Activated CD8-positive, alpha-beta T cell treated with anti-CD3 and anti-CD28 coated beads for 36 hours (primary cell): ENCODE measurements around the gene NUDT14. TPM values are rescaled to one million over a fixed set of nuclear protein-coding genes. Genes with fewer than 3 reads are reported as not detected.

Experiments
- ATAC-seq: fragments of 200-7000 bp; cut with Tn5 transposase; one replicate; pipeline ENCODE4 v1.10.0; 2021; ENCODE audit warnings: mild to moderate bottlenecking, moderate library complexity
- CTCF ChIA-PET: fragments of 350-600 bp; sonication (Branson Sonifier 250); formaldehyde crosslinking; loops from one replicate; lab custom pipeline; 2021; ENCODE audit warnings: antibody characterized with exemption; lab: Charles Lee
- POLR2A ChIA-PET: fragments of 350-600 bp; sonication (Branson Sonifier 250); formaldehyde crosslinking; loops from one replicate; lab custom pipeline; 2021; ENCODE audit warnings: antibody characterized with exemption; lab: Charles Lee
- DNase-seq: peaks from one replicate; pipeline ENCODE4 v3.0.0-alpha.2; 2020
- H3K27ac Mint-ChIP-seq: one replicate; pipeline ENCODE4 v1.8.0; 2021; ENCODE audit warnings: mild to moderate bottlenecking, mixed read lengths
- H3K27me3 Mint-ChIP-seq: one replicate; pipeline ENCODE4 v1.8.0; 2021; ENCODE audit warnings: mixed read lengths
- H3K36me3 Mint-ChIP-seq: one replicate; pipeline ENCODE4 v1.8.0; 2021; ENCODE audit warnings: low read depth, mixed read lengths
- H3K4me1 Mint-ChIP-seq: one replicate; pipeline ENCODE4 v1.8.0; 2021; ENCODE audit warnings: low read depth, mixed read lengths
- H3K4me3 Mint-ChIP-seq: one replicate; pipeline ENCODE4 v1.8.0; 2021; ENCODE audit warnings: mild to moderate bottlenecking, moderate library complexity, mixed read lengths
- H3K9me3 Mint-ChIP-seq: one replicate; pipeline ENCODE4 v1.8.0; 2021; ENCODE audit warnings: mixed read lengths
- intact Hi-C: fragments of 100-400 bp; cut with micrococcal nuclease; formaldehyde crosslinking; loops from one replicate; pipeline ENCODE4 v1.10.0; 2022
- total RNA-seq, 2 experiments: library from RNA; stranded (reverse); gene quantifications; one replicate each; pipeline ENCODE4 v1.2.3, GENCODE V29; 2021
- TF ChIP-seq, protein P1 (sequence below): fragments of 200-600 bp; IDR thresholded peaks from one replicate; pipeline ENCODE4 v1.8.0; 2022; ENCODE audit warnings: antibody characterized with exemption, mild to moderate bottlenecking

Gene NUDT14
- total RNA-seq, 2 experiments from 2014 or later = 9.3 to 9.7 TPM

- intact Hi-C loops = no loop called here
- H3K27me3 Mint-ChIP-seq = no peaks in the 10 kb centered on the region
- ChIA-PET POLR2A (no interaction called here), CTCF (no interaction called here)
- H3K4me1 Mint-ChIP-seq = no peaks in the 10 kb centered on the region
- H3K36me3 Mint-ChIP-seq = no peaks in the 10 kb centered on the region
- peaks cover 4% of the 10 kb centered on the region for H3K9me3 Mint-ChIP-seq
- H3K27ac Mint-ChIP-seq = no peak overlapping the region
- TF ChIP-seq, protein P1, sequence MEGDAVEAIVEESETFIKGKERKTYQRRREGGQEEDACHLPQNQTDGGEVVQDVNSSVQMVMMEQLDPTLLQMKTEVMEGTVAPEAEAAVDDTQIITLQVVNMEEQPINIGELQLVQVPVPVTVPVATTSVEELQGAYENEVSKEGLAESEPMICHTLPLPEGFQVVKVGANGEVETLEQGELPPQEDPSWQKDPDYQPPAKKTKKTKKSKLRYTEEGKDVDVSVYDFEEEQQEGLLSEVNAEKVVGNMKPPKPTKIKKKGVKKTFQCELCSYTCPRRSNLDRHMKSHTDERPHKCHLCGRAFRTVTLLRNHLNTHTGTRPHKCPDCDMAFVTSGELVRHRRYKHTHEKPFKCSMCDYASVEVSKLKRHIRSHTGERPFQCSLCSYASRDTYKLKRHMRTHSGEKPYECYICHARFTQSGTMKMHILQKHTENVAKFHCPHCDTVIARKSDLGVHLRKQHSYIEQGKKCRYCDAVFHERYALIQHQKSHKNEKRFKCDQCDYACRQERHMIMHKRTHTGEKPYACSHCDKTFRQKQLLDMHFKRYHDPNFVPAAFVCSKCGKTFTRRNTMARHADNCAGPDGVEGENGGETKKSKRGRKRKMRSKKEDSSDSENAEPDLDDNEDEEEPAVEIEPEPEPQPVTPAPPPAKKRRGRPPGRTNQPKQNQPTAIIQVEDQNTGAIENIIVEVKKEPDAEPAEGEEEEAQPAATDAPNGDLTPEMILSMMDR = no peak
- ATAC-seq = no peak
- H3K4me3 Mint-ChIP-seq = no peak overlapping the region
- DNase-seq = no peak
Measured at GRCh38 chr14:105143451-105144025, 37.6 kb downstream of the NUDT14 start.

DNA sequence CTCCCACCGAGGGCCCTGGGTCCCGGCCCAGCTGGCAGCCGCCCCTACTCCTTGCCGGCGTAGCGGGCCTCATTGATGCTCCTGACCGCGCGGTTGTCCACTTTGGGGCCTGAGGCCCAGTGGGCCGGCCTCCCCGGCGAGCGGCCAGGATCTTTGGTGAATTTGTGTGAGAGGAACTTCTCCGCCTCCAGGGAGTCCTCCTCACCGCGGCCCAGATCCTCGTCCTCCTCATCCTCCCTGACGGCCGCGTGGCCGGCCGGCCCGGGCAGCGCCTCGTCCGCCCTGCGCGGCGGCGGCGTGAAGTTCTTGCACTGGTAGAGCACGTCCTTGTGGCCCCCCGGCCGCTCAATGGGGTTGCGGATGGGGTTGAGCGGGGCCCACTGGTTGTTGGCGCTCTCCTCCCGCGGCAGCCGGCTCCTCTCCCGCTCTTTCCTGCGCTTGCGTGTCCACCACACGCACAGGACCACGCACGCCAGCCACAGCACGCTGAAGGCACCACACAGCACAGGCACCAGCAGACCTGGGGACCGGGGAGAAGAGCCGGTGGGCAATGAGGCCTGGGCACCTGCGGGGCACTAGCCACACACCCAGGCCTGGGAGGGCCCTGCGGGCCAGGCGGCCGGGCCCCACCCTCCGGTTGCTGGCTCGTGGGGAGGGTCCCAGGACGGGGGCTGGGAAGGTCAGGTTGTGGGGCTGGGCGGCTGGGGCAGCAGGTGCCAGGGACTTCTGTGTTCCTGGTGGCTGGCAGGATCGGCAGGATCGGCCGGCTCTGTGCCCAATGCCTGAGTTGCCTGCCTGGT lies 38.3 kb downstream of the NUDT14 start:
- TF ChIP-seq, protein P1 = no peak
- H3K4me3 Mint-ChIP-seq = no peak overlapping the region
- DNase-seq (no peak), ATAC-seq (no peak)
- no peaks in the 10 kb centered on the region for H3K27me3 Mint-ChIP-seq
- CTCF ChIA-PET = no interaction called here
- no peak overlapping the region for H3K27ac Mint-ChIP-seq
- POLR2A ChIA-PET = no interaction called here
- no peaks in the 10 kb centered on the region for H3K36me3 Mint-ChIP-seq
- H3K4me1 Mint-ChIP-seq = no peaks in the 10 kb centered on the region
- peaks cover 4% of the 10 kb centered on the region for H3K9me3 Mint-ChIP-seq
- intact Hi-C loops = no loop called here

GRCh38 chr14:105141486-105142281 lies 39.4 kb downstream of the NUDT14 start:
- Mint-ChIP-seq H3K27me3 (no peaks in the 10 kb centered on the region), H3K36me3 (no peaks in the 10 kb centered on the region), H3K9me3 (peaks cover 4% of the 10 kb centered on the region), H3K27ac (no peak overlapping the region), H3K4me3 (no peak overlapping the region), H3K4me1 (no peaks in the 10 kb centered on the region)
- TF ChIP-seq, protein P1 = no peak
- DNase-seq (no peak), ATAC-seq (no peak)
- POLR2A ChIA-PET = no interaction called here
- CTCF ChIA-PET = no interaction called here
- intact Hi-C loops = no loop called here

DNA sequence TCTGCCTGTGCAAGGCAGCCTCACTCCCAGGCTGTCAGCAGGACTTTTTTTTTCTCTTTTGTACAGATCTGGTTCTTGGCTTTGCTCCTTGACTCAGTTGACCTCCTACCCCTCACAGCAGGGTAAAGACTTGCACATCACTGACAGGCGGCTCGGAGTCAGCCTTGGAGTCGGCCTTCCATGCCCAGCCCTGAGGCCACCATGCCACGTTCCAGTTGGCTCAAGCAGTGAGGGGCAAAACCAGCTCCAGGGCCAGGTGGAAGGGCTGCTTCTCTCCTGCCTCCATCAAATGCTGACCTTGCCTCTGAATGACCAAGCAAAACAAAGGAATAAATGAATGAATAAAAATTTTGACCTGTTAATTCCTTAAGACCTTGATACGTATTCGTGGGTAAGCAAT lies 40.1 kb downstream of the NUDT14 start:
- TF ChIP-seq, protein P1 = no peak
- Mint-ChIP-seq H3K27me3 (no peaks in the 10 kb centered on the region), H3K9me3 (peaks cover 4% of the 10 kb centered on the region), H3K36me3 (no peaks in the 10 kb centered on the region), H3K27ac (no peak overlapping the region), H3K4me3 (no peak overlapping the region), H3K4me1 (no peaks in the 10 kb centered on the region)
- DNase-seq (no peak), ATAC-seq (no peak)
- ChIA-PET CTCF (no interaction called here), POLR2A (no interaction called here)
- intact Hi-C loops = no loop called here

DNA sequence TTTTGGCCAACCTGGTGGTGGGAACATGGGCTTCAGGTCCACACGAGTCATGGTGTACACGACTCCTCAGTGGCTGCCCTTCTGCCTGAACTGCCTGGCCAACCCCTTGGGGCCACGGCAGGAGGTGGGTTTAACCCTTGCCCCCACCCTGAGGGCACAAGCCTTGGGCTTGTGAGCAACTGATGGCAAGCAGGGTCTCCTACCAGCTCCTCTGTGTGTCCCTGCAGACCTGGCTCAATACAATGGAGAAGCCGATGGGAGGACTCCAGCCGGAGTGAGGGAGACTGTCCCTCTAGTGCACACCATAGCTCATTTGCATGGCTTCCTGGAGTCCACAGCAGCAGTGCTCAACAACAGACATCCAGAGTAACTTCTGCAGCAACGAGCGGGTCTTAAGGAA lies 40.5 kb downstream of the NUDT14 start:
- CTCF ChIA-PET = no interaction called here
- DNase-seq (no peak), ATAC-seq (no peak)
- POLR2A ChIA-PET = no interaction called here
- intact Hi-C loops = no loop called here
- H3K4me1 Mint-ChIP-seq = no peaks in the 10 kb centered on the region
- no peaks in the 10 kb centered on the region for H3K36me3 Mint-ChIP-seq
- no peaks in the 10 kb centered on the region for H3K27me3 Mint-ChIP-seq
- H3K27ac Mint-ChIP-seq = no peak overlapping the region
- H3K9me3 Mint-ChIP-seq = peaks cover 4% of the 10 kb centered on the region
- no peak overlapping the region for H3K4me3 Mint-ChIP-seq
- TF ChIP-seq, protein P1 = no peak
